Esophagus (tissue), 2 donors: ENCODE results near the gene ANO8. TPM values are rescaled to one million over a fixed set of nuclear protein-coding genes. Genes with fewer than 3 reads are reported as not detected.

ENCODE experiments used
- H3K27ac ChIP-seq, 2 donors: one replicate each; pipeline ENCODE4 v1.5.1; 2013; ENCODE audit warnings: low read depth in 2 of 2, mild to moderate bottlenecking in 2 of 2, inconsistent platforms in 1 of 2, low read length in 1 of 2, moderate library complexity in 1 of 2
- H3K27me3 ChIP-seq, 2 donors: one replicate each; pipeline ENCODE4 v1.6.1; 2013; ENCODE audit warnings: low read length in 2 of 2, control low read depth in 1 of 2, mild to moderate bottlenecking in 1 of 2; ENCODE audit not compliant: insufficient read depth in 2 of 2, control insufficient read depth in 1 of 2
- H3K36me3 ChIP-seq, 2 donors: one replicate each; pipeline ENCODE4 v1.6.1; 2013; ENCODE audit warnings: low read length in 1 of 2; ENCODE audit not compliant: control insufficient read depth in 2 of 2, insufficient read depth in 2 of 2
- H3K4me1 ChIP-seq, 2 donors: one replicate each; pipeline ENCODE4 v1.6.1; 2013; ENCODE audit warnings: low read length in 1 of 2; ENCODE audit not compliant: control insufficient read depth in 2 of 2, insufficient read depth in 2 of 2
- H3K4me3 ChIP-seq, 2 donors: one replicate each; pipeline ENCODE4 v1.5.1; 2013; ENCODE audit warnings: low read length in 2 of 2, mild to moderate bottlenecking in 2 of 2, low read depth in 1 of 2, moderate library complexity in 1 of 2
- H3K9me3 ChIP-seq, 2 donors: one replicate each; pipeline ENCODE4 v1.6.1; 2013; ENCODE audit warnings: mild to moderate bottlenecking in 2 of 2, low read depth in 1 of 2, low read length in 1 of 2, moderate library complexity in 1 of 2; ENCODE audit not compliant: control insufficient read depth in 2 of 2, insufficient read depth in 1 of 2
- WGBS, 2 donors: extraction: QIAGEN DNeasy Blood & Tissue Kit; methylation state at CpG; one replicate each; pipeline ENCODE4 v1.1.7; 2013; 5-methylcytosine and 5-hydroxymethylcytosine counted together
- polyA plus RNA-seq, 2 donors: library from polyadenylated mRNA; stranded (reverse); fragments of 200-250 nt; gene quantifications; one replicate each; pipeline ENCODE4 v1.2.3, GENCODE V29; 2013
- donor health status: healthy with polysubstance abuse.
- donor health status: Bipolar disorder and iron deficiency.

Gene ANO8
- polyA plus RNA-seq, 2 donors: 9.7 to 28.0 TPM

- Histone ChIP-seq H3K27ac (no peak overlapping the region), H3K4me1 (peaks cover 10 to 25% of the 10 kb centered on the region in 2 donors), H3K4me3 (peak overlapping the region; percentile 0 to 31), H3K36me3 (peaks cover 0 to 28% of the 10 kb centered on the region in 2 donors), H3K27me3 (peaks cover 0 to 4% of the 10 kb centered on the region in 2 donors), H3K9me3 (peaks cover 0 to 12% of the 10 kb centered on the region in 2 donors)
- WGBS, 2 donors: 51% methylated on average over 45 to 51 of the region's 51 CpGs
Observed at GRCh38 chr19:17329366-17330261, 5.0 kb downstream of the ANO8 start.

DNA sequence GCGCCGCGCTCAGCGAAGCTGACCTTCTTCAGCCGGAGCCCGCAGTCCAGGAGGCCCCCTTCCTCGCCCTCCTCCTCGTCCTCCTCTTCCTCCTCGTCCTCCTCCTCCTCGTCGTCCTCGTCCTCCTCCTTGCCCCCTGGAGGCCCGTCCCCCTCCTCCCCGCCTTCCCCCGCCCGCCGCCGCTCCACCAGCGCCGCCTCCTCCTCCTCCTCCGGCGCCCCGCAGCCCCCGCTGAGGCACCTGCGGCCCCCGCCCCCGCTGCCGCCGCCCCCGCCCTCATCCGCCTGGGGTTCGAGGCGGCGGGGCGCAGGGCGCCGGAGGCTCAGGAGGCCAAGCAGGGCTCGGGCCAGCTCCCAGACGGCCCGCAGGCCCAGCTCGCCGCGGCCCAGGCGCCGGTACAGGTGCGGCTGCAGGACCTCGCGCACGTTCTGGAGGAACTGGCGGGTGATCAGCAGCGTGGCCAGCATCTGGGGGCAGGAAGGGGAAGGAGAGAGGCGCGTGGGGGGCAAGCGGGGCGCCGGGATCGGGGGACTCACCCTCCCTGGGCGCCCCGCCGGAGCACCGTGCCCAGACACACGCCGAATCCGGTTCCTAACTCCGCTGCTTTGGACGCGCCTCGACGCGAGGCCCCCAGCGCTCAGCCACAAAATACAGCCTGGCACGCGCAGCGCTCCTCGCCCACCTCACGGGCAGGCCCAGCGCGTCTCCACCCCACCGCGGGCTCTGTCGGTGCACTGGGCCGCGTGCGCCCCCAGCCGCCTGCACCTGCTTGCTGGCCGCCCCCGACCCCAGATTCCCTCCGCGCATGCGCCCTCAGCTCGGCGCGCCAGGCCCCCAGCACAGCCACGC lies 5.9 kb downstream of the ANO8 start:
- WGBS, 2 donors: 8 to 11% methylated on average over 68 to 94 of the region's 94 CpGs
- Histone ChIP-seq H3K27ac (peak overlapping the region; percentile 64 to 76), H3K27me3 (peaks cover 0 to 4% of the 10 kb centered on the region in 2 donors), H3K36me3 (peaks cover 0 to 28% of the 10 kb centered on the region in 2 donors), H3K4me1 (peaks cover 8 to 19% of the 10 kb centered on the region in 2 donors), H3K4me3 (peak overlapping the region; percentile 32 to 39), H3K9me3 (peaks cover 0 to 12% of the 10 kb centered on the region in 2 donors)

- 23 to 28% methylated on average over 57 to 64 of the region's 64 CpGs for WGBS, 2 donors
- Histone ChIP-seq H3K27ac (peak overlapping the region; percentile 64 to 76), H3K36me3 (peaks cover 0 to 22% of the 10 kb centered on the region in 2 donors), H3K4me1 (peaks cover 5 to 14% of the 10 kb centered on the region in 2 donors), H3K27me3 (peaks cover 0 to 4% of the 10 kb centered on the region in 2 donors), H3K9me3 (peaks cover 0 to 9% of the 10 kb centered on the region in 2 donors), H3K4me3 (peak overlapping the region; percentile 32 to 39)
Observed at GRCh38 chr19:17327654-17328516, 6.8 kb downstream of the ANO8 start.

GRCh38 chr19:17327068-17327653 lies 7.5 kb downstream of the ANO8 start:
- H3K4me3 ChIP-seq: no peak overlapping the region
- H3K9me3 ChIP-seq: peaks cover 0 to 4% of the 10 kb centered on the region in 2 donors
- peaks cover 5 to 11% of the 10 kb centered on the region in 2 donors for H3K4me1 ChIP-seq
- H3K36me3 ChIP-seq: peaks cover 0 to 17% of the 10 kb centered on the region in 2 donors
- no peak overlapping the region for H3K27ac ChIP-seq
- 87 to 91% methylated on average over 27 of the region's 27 CpGs for WGBS, 2 donors
- peaks cover 0 to 4% of the 10 kb centered on the region in 2 donors for H3K27me3 ChIP-seq

DNA sequence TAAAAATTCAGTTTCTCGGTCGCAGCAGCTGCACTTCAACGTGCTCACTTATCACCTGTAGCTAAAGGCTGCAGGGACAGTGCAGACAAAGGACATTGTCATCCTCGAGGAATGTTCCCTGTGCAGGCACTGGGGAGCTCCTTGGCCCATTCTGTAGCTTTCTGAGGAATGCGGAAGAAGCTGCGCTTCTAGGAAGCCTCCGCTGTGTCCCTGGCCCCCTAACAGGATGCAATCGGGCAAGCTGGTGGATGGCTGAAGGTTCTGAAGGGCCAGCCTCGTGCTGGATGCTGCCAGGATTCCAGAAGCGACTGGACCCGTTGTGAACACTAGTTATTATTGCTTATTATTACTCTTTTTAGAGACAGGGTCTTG lies 8.1 kb downstream of the ANO8 start:
- peaks cover 5 to 11% of the 10 kb centered on the region in 2 donors for H3K4me1 ChIP-seq
- H3K27ac ChIP-seq: peak overlapping the region in 1 of 2 donors; percentile 21
- H3K27me3 ChIP-seq: peaks cover 0 to 4% of the 10 kb centered on the region in 2 donors
- peaks cover 0 to 4% of the 10 kb centered on the region in 2 donors for H3K9me3 ChIP-seq
- H3K36me3 ChIP-seq: peaks cover 0 to 20% of the 10 kb centered on the region in 2 donors
- no peak overlapping the region for H3K4me3 ChIP-seq
- 76 to 82% methylated on average over 11 of the region's 11 CpGs for WGBS, 2 donors

DNA sequence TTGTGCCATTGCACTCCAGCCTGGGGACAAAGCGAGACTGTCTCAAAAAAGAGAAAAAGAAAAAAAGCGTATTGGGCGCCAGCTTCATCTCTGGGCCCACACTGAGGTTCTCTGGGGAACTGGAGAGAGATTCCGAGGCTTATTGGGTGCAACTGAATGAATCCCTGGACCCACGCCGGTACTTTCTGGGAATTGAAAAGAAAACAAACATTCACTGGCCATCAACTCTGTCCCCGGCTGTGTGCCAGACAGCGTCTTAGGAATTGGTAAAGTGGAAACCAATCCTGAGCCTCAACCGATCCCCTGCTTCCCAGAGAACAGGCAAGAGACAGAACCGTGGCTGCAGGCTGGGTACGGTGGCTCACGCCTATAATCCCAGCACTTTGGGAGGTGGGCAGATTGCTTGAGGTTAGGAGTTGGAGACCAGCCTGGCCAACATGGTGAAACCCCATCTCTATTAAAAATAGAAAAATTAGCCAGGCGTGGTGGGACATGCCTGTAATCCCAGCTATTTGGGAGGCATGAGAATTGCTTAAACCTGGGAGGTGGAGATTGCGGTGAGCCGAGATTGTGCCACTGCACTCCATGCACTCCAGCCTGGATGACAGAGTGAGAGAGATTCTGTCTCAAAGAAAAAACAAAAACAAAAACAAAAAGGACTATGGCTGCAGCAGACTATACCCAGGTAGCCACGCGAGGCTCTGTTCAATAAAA lies 8.6 kb downstream of the ANO8 start:
- WGBS, 2 donors: 69 to 74% methylated on average over 17 of the region's 17 CpGs
- Histone ChIP-seq H3K27me3 (peaks cover 0 to 4% of the 10 kb centered on the region in 2 donors), H3K4me1 (peaks cover 5 to 11% of the 10 kb centered on the region in 2 donors), H3K27ac (peak overlapping the region in 1 of 2 donors; percentile 21), H3K9me3 (peaks cover 0 to 4% of the 10 kb centered on the region in 2 donors), H3K4me3 (no peak overlapping the region), H3K36me3 (peaks cover 0 to 22% of the 10 kb centered on the region in 2 donors)

- WGBS, 2 donors: 93 to 94% methylated on average over 13 to 20 of the region's 20 CpGs
- H3K27ac ChIP-seq: no peak overlapping the region
- peaks cover 0 to 2% of the 10 kb centered on the region in 2 donors for H3K9me3 ChIP-seq
- peaks cover 4 to 25% of the 10 kb centered on the region in 2 donors for H3K36me3 ChIP-seq
- H3K4me1 ChIP-seq: peaks cover 5 to 10% of the 10 kb centered on the region in 2 donors
- H3K4me3 ChIP-seq: no peak overlapping the region
- H3K27me3 ChIP-seq: peaks cover 0 to 4% of the 10 kb centered on the region in 2 donors
Observed at GRCh38 chr19:17325133-17325532, 9.5 kb downstream of the ANO8 start.

DNA sequence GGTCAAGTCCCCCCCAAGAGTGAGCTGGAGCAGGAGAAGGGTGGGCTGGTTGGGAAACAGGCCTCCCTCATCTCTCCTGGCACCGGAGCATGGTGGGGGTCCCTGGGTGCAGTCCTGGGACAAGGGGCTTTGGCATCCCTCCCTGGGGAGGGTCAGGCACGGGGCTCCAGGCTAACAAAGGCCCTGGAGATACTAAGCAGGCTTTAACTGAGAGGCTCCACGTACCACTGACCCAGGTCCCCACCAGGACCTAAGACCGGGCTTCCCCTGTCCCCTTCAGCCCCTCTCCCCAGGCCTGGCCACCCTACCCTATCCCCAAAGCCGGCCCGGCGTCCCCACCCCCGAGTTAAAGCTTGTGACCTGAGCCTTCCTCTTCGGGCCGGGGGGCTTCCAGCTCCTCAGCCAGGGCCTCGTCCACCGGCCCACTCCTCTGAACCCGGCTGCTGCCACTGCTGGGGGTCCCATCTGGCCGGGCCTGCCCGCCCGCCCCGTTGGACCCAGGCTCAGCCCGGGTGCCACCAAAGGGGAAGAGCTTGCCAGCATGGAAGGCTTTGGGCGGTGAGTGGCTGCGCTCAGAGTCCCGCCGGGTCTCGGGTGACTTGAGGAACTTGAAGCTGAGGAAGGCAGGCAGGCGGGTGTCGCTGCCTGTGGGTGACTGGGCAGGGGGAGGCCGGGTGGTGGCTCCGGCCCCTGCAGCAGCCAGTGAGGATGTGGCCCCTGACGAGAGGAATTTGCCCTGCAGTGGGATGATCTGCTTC lies 10.1 kb downstream of the ANO8 start:
- peaks cover 5 to 27% of the 10 kb centered on the region in 2 donors for H3K36me3 ChIP-seq
- no peaks in the 10 kb centered on the region for H3K9me3 ChIP-seq
- H3K4me1 ChIP-seq: peaks cover 5 to 7% of the 10 kb centered on the region in 2 donors
- H3K27me3 ChIP-seq: no peaks in the 10 kb centered on the region
- H3K27ac ChIP-seq: no peak overlapping the region
- no peak overlapping the region for H3K4me3 ChIP-seq
- WGBS, 2 donors: 90 to 91% methylated on average over 28 of the region's 28 CpGs
